GM21390 (cell line): ENCODE results near the gene SIN3B.

Experiments used
- ATAC-seq: cut with Tn5 transposase; IDR thresholded peaks from one replicate; pipeline ENCODE4 v1.9.1; 2021; ENCODE audit not compliant: unreplicated experiment

Gene SIN3B

DNA sequence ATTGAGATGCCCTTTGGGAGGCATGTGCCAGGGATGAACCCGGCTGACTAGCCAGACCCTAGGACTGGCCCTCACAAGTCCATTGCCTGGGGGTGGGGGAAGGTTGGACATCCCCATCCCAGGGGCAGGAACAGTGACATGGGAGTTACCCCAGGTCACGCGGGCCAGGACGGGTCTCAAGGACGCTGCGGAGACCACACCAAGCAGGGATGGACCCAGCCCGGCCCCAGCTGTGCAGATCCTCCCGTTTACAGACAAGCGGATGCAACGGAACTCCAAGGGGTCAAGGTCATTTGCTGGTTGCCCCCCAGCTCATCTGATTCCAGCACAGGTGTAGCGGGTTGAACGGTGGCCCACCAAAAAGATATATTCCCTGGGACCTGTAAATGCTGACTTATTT is 79.6 kb downstream of the SIN3B start:
- no peak for ATAC-seq

DNA sequence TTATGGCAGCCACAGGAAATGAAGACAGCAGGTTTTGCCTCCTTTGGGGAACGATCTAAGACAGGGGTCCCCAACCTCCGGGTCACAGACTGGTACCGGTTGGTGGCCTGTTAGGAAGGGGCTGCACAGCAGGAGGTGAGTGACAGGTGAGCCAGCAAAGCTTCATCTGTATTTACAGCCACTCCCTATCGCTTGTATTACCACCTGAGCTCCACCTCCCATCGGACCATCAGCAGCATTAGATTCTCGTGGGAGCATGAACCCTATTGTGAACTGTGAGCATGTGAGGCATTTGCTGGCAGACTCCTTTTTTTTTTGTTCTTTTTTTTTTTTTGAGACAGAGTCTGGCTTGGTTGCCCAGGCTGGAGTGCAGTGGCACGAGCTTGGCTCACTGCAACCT is 81.8 kb downstream of the SIN3B start:
- no peak for ATAC-seq

DNA sequence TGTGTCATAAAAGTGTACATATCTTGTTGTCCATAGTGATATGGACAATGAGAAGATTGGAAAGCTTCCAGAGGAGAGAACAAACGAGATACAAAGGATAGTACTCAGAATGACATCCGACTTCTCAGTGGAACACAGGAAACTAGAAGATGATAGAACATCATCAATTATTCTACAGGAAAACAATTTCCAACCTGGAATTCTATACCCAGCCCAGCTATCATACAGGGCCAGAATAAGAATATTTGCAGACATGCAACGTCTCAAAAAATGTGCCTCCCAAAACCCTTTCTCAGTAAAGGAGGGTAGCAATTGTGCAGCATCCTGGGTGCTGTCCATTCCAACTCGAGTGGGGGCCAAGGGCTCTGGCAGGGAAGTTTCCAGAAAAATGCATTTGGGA is 83.6 kb downstream of the SIN3B start:
- ATAC-seq: no peak

DNA sequence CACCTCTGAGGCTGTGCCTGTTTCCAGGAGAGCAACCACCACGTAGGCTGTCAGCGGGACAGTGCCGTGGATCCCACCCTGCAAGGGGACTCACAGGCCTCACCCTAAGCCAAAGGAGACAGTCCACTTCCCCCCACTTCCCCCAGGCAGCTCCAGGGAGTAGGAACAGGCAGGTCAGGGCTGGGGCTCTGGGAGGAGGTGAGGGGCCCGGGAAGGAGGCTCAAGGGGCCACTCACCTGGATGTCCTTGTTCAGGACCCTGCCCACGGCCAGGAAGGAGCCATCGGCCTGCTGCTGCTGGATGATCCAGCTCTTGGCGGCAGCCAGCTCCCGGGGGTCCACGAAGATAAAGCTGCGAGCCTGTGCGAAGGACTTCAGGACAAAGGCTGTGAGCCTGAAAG is 85.2 kb downstream of the SIN3B start:
- no peak for ATAC-seq

DNA sequence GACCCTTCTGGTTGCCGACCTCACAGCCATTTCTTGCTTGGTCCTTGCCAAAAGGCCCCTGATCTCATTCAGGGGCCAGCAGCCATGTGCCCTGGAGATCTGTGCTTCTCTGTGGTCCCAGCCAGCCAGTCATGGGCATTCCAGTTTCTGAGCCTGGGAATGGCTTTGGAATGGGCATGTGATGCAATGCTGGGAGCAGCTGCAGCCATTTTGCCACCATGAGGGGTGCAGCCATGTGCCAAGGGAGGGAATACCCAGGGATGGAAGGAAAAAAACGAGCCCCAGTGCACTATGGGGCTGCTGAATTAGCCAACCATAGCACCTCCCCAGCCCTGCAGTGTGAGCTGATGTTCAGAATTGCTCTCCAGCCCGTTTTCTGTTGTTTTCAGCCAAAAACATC is 85.9 kb downstream of the SIN3B start:
- ATAC-seq: no peak

DNA sequence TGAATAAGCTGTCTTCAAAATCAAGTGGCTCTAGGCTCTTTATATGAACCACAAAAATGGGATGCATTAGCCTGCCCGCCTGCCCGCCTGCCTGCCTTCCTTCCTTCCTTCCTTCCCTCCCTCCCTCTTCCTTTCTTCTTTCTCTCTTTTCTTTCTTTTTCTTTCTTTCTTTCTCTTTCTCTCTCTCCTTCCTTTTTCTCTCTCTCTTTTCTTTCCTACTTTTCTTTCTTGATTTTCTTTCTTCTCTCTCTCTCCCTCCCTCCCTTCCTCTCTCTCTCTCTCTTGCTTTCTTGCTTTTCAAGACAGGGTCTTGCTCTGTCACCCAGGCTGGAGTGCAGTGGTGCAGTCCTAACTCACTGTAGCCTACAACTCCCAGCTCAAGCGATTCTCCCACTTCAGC is 86.5 kb downstream of the SIN3B start:
- ATAC-seq: no peak

DNA sequence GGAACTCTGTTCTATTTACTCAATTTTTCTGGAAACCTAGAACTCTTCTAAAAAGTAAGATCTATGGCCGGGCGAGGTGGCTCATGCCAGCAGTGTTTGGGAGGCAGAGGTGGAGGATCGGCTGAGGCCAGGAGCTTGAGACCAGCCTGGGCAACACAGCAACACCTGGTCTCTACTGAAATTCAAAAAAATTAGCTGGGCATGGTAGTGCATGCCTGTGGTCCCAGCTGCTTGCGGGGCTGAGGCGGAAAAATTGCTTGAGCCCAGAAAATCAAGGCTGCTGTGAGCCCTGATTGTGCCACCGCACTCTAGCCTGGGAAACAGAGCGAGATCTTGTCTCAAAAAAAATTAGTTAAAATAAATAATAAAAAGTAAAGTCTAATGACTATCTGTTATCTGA is 88.2 kb downstream of the SIN3B start:
- ATAC-seq: no peak

DNA sequence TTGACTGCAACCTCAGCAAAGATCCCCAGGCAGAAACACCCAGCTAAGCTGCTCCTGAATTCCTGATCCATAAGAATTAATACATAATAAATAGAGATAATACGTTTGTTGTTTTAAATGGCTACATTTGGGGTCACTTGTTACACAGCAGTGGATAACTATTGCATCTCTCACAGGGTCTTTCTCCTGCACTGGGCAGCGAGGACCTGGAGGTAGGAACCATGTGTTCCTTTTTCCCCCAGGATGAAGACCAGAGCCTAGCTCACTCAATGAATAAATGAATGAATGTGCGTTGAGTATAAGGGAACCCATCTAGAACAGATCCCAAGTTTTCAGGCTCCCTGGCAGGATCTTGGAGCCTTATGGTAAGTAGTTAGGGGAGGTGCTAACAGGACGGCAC is 90.3 kb downstream of the SIN3B start:
- ATAC-seq: no peak

DNA sequence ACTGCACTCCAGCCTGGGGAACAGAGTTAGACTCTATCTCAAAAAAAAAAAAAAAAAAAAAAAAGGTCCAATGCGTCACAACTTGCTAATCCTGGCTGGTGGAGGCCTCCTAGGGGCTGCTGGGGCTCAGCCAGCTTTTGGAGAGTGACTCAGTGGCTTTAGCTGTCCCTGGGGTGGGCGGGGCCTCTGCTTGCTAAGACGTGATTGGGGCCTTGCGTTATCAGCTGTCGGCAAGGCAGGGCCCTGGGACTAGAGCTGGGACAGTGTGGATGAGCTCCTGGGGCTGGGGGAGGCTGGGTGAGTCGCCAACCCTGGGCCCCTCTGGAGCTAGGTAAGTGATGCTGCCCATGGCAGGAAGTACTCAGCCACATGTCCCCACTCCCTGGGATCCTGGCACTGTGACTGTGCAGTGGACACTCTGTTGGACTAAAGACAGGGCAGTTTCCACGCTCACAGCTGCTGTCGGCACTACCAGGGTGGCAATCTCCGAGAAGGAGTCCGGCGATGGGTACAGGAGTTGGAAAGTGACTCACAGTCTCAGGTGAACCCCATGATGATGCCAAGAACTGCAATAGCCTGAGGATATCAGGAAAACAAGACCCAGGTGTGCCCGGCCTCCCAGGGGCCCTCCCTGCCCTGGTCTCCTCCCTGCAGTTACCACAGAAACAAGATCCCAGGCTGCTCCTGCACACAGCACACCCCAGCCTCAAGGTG is 91.8 kb downstream of the SIN3B start:
- ATAC-seq: no peak

DNA sequence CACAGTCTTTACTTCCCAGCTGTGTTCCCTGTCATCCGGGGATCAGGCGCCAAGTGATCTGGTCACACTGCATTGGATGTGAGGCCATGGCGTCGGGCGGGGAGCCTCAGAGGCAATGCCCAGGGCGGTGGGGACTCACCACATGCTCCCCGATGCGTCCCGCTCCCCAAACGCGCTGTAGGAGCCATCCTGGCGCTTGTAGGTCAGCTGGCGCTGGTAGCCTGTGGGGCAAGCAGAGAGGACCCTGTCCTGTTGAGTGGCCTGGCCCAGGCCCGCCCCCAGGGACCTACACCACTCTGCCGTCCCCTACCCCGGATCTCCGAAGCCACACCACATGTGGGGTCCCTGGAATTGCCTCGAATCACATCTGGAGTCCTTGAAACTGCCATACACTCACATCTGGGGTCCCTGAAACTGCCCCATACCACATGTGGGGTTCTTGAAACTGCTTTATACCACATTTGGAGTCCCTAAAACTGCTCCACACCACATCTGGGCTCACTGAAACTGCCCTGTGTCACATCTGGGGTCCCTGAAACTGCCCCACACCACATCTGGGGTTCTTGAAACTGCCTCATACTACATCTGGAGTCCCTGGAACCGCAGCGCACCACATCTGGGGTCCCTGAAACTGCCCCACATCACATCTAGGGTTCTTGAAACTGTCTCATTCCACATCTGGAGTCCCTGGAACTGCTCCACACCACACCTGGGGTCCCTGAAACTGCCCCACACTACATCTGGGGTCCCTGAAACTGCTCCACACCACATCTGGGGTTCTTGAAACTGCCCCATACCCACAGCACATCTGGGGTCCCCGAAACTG is 92.8 kb downstream of the SIN3B start:
- no peak for ATAC-seq

DNA sequence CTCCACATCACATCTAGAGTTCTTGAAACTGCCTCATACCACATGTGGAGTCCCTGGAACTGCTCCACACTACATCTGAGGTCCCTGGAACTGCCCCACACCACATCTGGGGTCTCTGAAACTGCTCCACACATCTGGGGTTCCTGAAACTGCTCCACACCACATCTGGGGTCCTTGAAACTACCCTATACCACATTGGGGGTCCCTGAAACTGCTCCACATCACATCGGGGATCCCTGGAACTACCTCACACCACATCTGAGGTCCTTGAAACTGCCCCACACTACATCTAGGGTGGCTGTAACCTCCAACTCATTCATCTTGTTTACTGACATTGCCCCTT is 93.4 kb downstream of the SIN3B start:
- ATAC-seq: no peak

DNA sequence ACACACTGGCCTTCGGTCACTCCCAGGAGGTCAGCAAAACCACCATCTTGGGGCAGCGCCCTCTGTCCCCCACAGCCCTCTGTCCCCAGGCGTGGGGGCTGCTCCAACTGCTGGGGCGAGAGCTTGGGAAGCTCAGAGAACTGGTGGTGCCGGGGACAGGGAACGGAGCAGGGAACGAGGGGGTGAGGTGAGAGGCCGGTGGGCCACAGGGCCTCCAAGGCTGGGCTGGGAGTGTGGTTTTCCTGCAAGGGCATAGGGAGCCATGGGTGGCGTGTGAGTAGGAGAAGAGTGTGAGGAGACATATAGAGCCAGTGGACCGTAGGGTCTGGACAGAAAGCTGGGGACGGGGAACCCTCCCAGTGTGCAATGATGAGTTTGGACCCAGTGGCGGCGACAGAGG is 93.8 kb downstream of the SIN3B start:
- ATAC-seq: no peak

DNA sequence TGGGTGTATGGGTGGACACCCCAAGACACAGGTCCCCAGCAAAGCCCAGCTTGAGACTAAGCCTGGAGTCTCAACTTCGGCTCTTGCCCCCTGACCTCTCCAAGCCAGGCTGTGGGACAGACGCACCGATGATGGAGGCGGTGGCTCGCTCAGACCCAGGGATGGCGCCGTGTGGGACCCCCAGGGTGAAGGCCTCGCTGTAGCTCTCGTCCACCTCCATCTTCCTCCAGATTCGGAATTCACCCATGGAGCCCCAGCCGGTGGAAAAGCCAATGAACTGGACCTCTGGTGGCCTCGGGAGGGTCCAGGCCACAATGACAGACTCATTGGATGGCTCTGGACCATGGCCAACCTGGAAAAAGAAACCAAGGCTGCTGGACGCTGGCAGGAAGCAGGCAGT is 98.7 kb downstream of the SIN3B start:
- no peak for ATAC-seq

DNA sequence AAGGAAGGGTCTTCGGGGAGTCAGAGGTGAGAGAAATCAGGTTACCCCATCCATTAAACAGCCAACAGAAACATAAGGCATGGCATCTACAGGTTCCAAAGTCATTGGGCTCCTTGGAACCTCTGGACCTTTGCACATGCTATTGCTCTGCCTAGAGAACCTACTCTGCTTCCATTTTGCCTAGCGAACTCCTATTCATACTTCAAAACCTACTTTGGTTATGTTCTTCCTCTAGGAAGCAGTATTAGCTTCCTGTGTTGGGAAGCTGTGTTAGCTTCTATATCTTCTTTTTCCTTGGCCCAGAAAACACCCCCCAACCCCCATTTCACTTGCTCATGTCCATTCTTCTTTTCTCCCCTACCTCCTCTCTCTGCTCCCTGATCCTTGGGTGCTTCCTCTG is 99.2 kb downstream of the SIN3B start:
- ATAC-seq: no peak

DNA sequence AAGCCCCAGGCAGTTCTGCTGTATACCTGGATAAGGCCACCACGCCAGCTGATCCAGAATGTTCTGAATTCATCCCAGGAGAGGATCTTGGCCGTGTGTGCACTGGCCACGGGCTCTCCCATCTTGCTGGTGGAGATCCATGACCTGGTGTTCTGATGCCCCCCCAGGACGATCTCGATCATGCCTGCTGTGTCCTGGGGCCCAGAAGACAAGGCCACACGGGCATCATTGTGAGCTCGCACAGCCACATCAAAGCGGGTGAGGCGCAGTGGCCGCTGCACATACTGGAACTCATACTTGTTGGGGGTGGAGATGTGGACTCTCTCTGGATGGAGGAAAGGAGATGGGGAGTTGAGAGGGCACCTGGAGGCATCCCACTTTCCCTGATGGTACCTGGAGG is 99.7 kb downstream of the SIN3B start:
- no peak for ATAC-seq
